Fibroblast of skin of abdomen (primary cell): ENCODE results near the gene C1QTNF12.

Source experiments
- DNase-seq: peaks from one replicate; pipeline ENCODE4 v3.0.0-alpha.2; 2013

Gene C1QTNF12

GRCh38 chr1:1281533-1282321, 35.2 kb upstream of the C1QTNF12 start:
- no peak for DNase-seq

- DNase-seq = no peak
Observed at GRCh38 chr1:1280782-1281481, 34.4 kb upstream of the C1QTNF12 start.

- DNase-seq = no peak
Observed at GRCh38 chr1:1279028-1279427, 32.5 kb upstream of the C1QTNF12 start.

- no peak for DNase-seq
Observed at GRCh38 chr1:1278620-1279019, 32.1 kb upstream of the C1QTNF12 start.

- DNase-seq = peak; percentile 43
Observed at GRCh38 chr1:1275836-1276235, 29.3 kb upstream of the C1QTNF12 start.

GRCh38 chr1:1274931-1275431, 28.5 kb upstream of the C1QTNF12 start:
- DNase-seq = no peak

GRCh38 chr1:1274299-1274930, 27.9 kb upstream of the C1QTNF12 start:
- DNase-seq = no peak

- peak; percentile 92 for DNase-seq
Observed at GRCh38 chr1:1273512-1274298, 27.2 kb upstream of the C1QTNF12 start, which contains the start of gene UBE2J2. UBE2J2 (minus strand) TSS chr1:1273854; CDS start chr1:1267992, 5,862 bp downstream.

GRCh38 chr1:1273209-1273511, 26.6 kb upstream of the C1QTNF12 start:
- DNase-seq = no peak

- DNase-seq = no peak
Observed at GRCh38 chr1:1272341-1273208, 26.1 kb upstream of the C1QTNF12 start.

- no peak for DNase-seq
Observed at GRCh38 chr1:1270813-1271212, 24.3 kb upstream of the C1QTNF12 start.

GRCh38 chr1:1268284-1268682, 21.8 kb upstream of the C1QTNF12 start:
- DNase-seq = no peak

GRCh38 chr1:1267488-1268283, 21.2 kb upstream of the C1QTNF12 start:
- no peak for DNase-seq

GRCh38 chr1:1264868-1265272, 18.3 kb upstream of the C1QTNF12 start:
- peak; percentile 99 for DNase-seq

GRCh38 chr1:1264026-1264425, 17.5 kb upstream of the C1QTNF12 start:
- no peak for DNase-seq

- DNase-seq = no peak
Observed at GRCh38 chr1:1262758-1263157, 16.2 kb upstream of the C1QTNF12 start.

- DNase-seq = no peak
Observed at GRCh38 chr1:1262071-1262470, 15.5 kb upstream of the C1QTNF12 start.

- DNase-seq = no peak
Observed at GRCh38 chr1:1260843-1261560, 14.5 kb upstream of the C1QTNF12 start.

- no peak for DNase-seq
Observed at GRCh38 chr1:1259951-1260600, 13.6 kb upstream of the C1QTNF12 start.

GRCh38 chr1:1259540-1259939, 13.0 kb upstream of the C1QTNF12 start:
- no peak for DNase-seq
